AG10803 (cell line): ENCODE results near the gene BPIFB3.
"Not testable (repeated sequence)": the region's sequence is repeated elsewhere in the genome, so short reads cannot be mapped to it uniquely, and the experiment has no call there.

Experiments
- DNase-seq: peaks from one replicate; pipeline ENCODE4 v3.0.0; 2010; ENCODE audit warnings: low read depth
- H3K4me3 ChIP-seq: 2 replicates; pipeline ENCODE4 v1.5.1; 2011; ENCODE audit warnings: mild to moderate bottlenecking, low read length, control low read depth
- TF ChIP-seq, protein P1 (sequence below): conservative IDR thresholded peaks from 2 replicates; pipeline ENCODE4 v1.5.1; 2011; ENCODE audit warnings: mild to moderate bottlenecking, low read length, control low read depth, inconsistent platforms

Gene BPIFB3

DNA sequence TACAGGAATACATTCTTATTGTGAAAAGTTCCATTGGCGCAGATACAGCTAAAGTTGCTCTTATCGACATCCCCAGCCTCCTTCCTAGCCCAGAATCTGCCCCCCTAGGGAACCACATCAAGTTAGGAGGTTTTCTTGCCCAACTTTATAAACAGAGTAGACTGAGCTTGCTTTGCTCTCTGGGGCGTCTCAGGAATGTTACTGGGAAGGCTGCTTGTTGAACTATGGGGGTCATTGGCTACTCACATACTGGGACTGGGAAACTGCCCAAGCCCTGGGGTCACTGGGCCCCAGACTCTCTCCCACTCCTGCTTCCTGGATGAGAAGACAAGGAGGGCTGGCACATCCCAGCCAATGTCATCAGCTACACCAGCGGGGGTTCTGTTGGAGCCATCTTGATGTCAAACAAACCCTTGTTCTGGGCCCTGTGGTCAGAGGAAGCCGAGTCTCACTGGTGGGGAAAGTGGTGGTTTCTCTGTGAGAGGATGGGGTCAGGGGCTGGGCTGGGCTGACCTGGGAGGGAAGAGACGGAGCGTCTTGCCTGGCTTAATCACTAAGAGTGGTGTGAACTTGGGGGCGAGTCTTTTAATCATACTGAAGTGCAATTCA is 51.7 kb downstream of the BPIFB3 start:
- TF ChIP-seq, protein P1, sequence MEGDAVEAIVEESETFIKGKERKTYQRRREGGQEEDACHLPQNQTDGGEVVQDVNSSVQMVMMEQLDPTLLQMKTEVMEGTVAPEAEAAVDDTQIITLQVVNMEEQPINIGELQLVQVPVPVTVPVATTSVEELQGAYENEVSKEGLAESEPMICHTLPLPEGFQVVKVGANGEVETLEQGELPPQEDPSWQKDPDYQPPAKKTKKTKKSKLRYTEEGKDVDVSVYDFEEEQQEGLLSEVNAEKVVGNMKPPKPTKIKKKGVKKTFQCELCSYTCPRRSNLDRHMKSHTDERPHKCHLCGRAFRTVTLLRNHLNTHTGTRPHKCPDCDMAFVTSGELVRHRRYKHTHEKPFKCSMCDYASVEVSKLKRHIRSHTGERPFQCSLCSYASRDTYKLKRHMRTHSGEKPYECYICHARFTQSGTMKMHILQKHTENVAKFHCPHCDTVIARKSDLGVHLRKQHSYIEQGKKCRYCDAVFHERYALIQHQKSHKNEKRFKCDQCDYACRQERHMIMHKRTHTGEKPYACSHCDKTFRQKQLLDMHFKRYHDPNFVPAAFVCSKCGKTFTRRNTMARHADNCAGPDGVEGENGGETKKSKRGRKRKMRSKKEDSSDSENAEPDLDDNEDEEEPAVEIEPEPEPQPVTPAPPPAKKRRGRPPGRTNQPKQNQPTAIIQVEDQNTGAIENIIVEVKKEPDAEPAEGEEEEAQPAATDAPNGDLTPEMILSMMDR, result no peak
- no peak for DNase-seq
- H3K4me3 ChIP-seq, result no peak overlapping the region

GRCh38 chr20:33106058-33106620 is 52.4 kb downstream of the BPIFB3 start:
- DNase-seq, H3K4me3 ChIP-seq: not testable (repeated sequence)

- DNase-seq, result no peak
- TF ChIP-seq, protein P1, result no peak
- H3K4me3 ChIP-seq, result no peak overlapping the region
Measured at GRCh38 chr20:33108661-33109060, 55.0 kb downstream of the BPIFB3 start.

- no peak for DNase-seq
- TF ChIP-seq, protein P1, result no peak
- no peak overlapping the region for H3K4me3 ChIP-seq
Measured at GRCh38 chr20:33110147-33110825, 56.6 kb downstream of the BPIFB3 start.

GRCh38 chr20:33111306-33111705 is 57.6 kb downstream of the BPIFB3 start:
- TF ChIP-seq, protein P1, result no peak
- DNase-seq, result no peak
- no peak overlapping the region for H3K4me3 ChIP-seq

DNA sequence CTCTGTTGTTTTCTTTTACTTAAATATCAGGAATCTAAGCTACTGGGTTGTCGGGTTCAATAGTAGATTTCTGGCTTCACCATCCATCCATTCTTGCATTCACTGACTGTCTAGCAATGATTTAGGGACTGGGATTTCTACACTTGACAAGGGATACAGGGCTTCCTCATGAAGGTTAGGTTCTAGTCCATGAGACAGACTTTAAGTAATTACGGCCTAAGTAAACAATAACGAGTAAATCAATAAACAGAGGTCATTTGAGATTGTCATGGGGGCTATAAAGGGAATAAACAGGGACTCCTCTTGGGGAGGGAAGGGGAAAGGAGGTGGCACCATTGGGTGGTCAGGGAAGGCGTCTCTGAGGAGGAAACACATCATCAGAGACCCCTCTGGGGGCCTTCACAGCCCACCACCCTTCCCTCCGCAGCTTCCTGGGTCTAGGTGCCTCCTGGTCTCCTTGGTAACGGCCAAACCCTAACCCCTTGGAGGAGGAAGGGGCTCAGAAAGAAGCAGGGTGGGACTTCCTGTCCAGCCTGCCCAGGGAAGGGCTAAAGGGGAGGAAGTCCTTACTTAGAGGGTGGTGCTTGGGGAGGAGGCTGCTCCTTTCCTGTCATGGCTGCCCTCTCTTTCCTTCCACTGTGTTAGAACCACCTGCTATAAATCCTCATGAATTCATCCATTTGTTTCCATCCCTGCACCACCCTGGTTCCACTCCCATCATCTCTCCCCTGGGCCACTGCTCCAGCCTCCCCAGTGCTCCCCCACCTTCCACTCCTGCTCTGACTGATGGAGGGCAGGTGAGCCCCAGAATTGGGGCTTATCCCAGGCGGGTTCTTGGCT is 59.1 kb downstream of the BPIFB3 start:
- DNase-seq, result no peak
- H3K4me3 ChIP-seq, result no peak overlapping the region
- TF ChIP-seq, protein P1, result no peak

DNA sequence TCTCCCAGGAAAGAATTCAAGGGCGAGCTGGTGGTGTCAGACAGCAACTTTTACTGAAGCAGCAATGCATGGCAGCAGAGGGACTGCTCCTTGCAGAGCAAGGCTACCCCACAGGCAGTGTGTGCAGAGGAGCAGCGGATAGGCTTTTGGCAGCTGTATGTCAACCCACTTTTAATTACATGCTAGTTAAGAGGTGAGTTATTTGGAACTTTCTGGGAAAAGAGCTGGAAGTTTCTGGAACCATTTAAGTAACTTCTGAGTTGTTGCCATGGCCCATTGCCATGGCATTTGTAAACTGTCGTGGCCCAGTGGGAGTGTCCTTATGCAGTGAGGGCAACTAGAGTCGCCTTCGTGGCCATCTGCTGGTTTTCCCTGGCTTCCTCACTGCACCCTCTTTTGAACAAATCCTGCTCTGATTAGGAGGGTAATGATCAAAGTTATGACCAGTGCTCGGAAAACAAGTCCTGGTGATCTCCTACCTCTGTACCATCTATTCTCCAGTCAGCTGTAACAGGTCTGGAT is 59.7 kb downstream of the BPIFB3 start:
- H3K4me3 ChIP-seq, result no peak overlapping the region
- DNase-seq, result peak; percentile 36
- TF ChIP-seq, protein P1, result no peak

DNA sequence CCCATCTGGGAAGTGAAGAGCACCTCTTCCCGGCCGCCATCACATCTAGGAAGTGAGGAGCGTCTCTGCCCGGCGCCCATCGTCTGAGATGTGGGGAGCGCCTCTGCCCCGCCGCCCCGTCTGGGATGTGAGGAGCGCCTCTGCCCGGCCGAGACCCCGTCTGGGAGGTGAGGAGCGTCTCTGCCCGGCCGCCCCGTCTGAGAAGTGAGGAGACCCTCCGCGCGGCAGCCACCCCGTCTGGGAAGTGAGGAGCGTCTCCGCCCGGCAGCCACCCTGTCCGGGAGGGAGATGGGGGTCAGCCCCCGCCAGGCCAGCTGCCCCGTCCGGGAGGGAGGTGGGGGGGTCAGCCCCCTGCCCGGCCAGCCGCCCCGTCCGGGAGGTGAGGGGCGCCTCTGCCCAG is 61.8 kb downstream of the BPIFB3 start:
- not testable (repeated sequence) for DNase-seq, H3K4me3 ChIP-seq
